Measurements from ENCODE around the gene CACNA2D4.

CACNA2D4 gene

DNA sequence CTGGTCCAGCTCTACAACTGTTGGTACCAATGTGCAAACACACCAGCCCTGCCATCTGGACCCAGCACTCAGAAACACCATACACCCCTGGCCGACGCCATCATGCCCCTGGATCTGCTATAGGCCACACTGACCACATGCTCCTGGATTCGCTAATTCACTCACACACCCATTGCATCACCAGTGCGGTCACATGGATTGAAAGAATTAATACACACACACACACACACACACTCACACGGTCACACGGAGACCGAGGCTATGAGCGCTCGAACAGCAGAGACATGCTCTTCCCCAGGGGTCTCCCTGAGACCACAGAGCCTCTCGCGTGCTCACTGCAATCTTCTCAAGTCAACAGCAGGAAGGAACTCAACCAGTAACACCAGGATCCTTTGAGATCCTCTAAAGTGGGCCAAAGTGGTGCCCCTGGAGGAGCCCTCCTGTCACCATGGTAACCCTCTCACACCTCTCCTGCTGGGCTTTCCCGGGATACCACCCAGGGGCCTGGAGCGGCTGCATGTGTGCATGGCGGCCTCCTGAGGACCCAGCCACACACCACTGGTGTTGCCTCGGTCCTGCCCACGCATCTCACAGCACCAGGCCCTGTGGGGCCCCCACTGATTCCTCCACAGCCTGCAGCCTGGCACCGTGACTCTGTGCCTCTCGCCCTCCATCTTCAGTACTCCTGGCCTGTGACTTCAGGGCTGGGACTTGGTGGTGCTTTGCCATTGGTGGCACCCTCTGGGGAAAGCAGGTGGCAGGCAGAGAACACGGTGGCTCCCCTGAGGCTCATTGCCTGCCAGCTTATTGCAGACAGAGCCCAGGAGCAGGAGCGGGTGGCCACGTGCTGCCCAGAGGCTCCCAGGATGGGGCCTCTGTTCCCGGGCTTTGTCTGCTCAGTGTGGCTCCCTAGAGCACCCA lies 83.0 kb downstream of the CACNA2D4 start:
- in situ Hi-C loops (cut with MboI; ENCODE audit: low sequenced_read_pairs): no loop called here

DNA sequence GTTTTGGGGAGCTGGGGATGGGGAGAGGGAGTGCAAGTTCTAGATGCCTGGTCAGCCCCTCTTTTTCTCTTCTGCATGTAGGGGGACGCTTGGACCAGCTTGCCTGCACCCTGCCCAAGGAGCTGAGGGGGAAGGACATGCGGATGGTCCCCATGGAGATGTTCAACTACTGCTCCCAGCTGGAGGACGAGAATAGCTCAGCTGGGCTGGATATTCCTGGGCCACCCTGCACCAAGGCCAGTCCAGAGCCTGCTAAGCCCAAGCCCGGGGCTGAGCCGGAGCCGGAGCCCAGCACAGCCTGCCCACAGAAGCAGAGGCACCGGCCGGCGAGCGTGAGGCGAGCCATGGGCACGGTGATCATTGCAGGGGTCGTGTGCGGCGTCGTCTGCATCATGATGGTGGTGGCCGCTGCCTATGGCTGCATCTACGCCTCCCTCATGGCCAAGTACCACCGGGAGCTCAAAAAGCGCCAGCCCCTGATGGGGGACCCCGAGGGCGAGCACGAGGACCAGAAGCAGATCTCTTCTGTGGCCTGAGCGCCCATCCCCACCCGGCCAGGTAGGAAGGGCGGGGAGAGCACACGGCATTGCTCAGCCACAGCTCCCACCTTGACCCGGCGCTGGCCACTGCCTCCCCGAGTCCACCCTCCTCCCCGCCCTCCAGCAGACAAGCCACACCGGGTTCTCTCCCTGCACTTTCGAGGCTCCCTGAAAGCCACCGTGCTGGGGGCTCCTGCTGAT lies 84.1 kb downstream of the CACNA2D4 start:
- in situ Hi-C loops (cut with MboI; ENCODE audit: low sequenced_read_pairs): no loop called here

DNA sequence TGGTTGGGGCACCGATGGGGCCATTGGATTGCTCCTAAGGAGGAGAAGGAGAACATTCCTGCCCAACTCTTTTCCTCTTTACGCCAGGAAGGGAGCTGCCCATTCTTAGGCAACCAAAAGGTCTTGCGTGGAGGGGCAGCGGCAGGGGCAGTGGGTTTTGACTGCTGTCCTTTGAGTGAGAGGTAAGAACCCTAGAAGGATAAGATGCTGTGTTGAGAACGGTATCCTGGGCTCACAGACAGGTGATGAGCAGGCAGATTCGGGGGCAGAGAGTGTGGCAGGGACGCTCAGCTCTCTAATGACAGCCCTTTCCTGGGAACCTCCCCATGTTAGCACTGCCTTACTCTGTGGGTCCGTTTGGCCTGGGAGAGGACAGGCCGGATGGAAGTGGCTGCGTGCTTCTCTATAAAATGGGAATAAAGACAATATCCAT lies 84.8 kb downstream of the CACNA2D4 start:
- in situ Hi-C loops (cut with MboI; ENCODE audit: low sequenced_read_pairs): no loop called here

DNA sequence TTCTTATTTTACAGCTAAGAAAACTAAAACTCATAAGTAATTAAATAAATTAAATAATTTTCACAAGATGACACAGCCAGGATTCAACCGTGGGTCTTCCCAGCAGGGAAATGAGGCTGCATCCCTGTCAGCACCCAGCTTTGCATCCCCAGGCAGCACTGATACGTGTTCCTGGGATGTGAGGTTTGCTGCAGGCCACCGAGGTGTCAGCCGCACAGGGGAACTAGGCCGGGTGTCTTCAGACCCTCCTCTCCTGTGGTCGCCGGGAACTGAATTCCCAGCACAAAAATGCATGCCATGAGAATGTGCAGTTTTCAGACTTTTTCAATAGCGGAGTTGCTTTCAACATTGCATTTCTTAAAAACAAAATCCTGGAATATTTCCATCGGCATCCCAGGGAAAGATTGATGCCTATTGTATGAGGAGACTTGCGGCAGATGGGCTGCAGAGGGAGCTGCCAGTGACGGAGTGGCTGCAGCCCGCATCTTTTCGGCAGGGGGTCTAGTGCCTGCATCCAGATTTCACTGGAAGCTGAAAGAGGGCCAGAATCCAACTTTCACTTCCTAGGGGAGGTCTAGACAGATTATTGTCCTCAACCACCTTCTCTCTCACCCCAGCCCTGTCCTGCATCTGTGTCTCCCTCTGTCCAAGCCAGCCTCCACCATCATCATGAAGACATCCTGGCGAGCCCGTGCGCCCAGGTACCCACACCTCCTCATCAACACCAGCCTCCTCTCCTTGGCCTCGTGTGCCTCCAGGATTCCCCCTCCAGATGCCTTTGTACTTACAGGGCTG lies 85.5 kb downstream of the CACNA2D4 start:
- in situ Hi-C loops (cut with MboI; ENCODE audit: low sequenced_read_pairs): no loop called here

DNA sequence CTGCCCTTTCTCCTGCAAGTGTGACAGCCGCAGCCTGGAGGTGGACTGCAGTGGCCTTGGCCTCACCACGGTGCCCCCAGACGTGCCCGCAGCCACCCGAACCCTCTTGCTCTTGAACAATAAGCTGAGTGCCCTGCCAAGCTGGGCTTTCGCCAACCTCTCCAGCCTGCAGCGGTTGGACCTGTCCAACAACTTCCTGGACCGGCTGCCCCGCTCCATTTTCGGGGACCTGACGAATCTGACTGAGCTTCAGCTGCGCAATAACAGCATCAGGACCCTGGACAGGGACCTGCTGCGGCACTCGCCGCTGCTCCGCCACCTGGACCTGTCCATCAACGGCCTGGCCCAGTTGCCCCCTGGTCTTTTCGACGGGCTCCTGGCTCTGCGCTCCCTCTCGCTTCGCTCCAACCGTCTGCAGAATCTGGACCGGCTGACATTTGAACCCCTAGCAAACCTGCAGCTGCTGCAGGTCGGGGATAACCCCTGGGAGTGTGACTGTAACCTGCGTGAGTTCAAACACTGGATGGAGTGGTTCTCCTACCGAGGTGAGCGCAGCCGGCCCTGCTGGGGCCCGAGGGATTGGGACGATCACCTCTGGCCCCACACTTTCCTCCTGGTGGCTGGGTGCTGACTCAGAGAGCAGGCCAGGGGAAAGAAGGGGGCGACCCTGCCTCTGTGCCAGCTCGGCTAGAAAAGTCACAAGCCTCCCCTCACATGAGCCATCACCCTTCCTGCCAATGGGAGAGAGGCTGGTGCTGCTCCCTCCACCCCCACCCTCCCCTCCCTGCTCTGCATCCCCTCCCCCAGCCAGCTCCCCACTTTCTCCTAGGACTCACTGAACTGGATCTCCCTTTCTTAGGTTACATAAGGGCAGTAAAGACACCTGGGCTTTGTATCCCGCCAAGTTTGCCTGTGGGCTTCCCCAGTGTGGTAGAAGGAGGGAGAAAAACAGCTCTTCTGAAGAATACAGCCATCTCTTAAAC lies 87.2 kb downstream of the CACNA2D4 start:
- in situ Hi-C loops (cut with MboI; ENCODE audit: low sequenced_read_pairs): no loop called here

DNA sequence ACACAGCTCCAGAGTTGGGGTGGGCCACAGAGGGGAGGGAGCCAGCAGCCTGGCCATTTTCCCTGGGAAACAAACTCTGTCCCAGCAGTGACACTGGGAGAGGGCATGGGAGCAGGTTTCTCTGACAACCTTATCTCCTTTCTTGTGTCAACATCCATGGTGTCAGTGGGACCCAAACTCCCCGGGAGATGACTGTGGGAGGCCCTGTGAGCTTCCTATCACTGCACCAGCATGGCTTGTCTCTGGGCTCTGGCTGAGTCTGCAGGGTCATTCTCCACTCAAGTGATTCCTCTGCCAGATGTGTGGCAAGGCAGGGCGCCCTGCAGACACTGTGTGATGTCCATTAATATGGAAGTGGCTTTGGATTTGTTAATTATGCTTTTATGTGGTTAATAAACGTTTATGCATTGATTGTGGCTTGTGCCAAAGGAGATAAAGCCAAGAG lies 88.0 kb downstream of the CACNA2D4 start:
- in situ Hi-C loops (cut with MboI; ENCODE audit: low sequenced_read_pairs): no loop called here

- in situ Hi-C loops (cut with MboI; ENCODE audit: low sequenced_read_pairs): no loop called here
Measured at GRCh38 chr12:1829306-1829900, 89.0 kb downstream of the CACNA2D4 start.

DNA sequence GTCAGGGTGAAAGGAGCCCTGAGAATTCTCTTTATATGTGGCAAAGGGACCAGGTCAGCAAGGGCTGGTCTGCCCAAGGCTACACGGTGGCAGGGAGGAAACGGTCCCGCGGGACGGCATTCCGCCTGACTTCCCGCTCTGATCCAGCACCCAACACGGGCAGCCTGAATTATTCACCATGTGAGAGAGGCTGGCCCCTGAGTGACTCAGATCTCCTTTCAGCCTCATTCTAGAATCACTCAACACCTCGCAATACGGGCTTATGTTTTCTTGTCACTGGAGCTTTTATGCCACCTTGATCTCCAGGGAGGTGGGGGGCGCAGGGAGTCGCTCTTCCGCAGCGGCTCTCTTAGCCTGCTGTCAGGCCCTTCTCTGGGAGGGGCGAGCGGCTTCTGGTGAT lies 89.6 kb downstream of the CACNA2D4 start:
- in situ Hi-C loops (cut with MboI; ENCODE audit: low sequenced_read_pairs): no loop called here

GRCh38 chr12:1827826-1828805 lies 90.3 kb downstream of the CACNA2D4 start:
- in situ Hi-C loops (cut with MboI; ENCODE audit: low sequenced_read_pairs): no loop called here

DNA sequence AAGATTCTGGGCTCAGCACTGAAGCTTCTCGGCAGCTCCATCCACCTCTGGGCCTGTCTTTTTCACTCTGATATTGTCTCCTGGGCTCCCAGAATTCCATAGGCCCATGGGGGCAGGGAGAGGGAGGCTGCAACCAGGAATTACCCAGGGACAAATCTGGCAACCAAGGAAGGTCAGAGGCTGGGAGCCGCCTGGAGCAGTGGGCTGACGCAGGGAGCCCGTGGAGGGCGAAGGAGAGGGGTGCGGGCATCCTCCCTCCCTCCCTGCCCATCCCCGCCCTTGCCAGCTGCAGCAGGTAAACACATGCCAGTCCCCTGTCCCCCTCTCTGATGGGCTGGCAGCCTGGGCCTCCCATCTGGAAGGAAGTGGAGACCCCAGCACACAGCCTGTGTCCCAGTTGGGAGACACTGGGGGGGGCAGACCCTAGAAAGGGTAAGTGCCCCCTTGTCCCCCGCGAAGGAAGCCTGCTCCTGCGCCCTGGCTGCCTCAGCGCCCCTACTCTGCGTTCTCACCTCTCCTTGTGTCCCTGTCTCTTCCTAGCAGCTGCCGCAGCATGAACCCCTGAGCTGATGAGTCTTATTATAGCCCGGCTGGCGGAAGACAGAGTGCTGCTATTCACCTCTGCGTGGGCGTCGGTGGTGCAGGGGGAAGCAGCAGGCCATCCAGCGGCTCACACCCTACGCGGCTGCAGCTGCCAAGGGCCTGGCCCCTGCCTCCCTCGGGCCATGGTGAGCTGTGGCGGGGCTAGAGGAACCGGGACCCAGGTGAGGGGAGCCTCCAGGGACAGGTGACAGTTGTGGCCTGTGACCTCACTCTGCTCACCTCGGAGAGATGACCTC lies 91.4 kb downstream of the CACNA2D4 start:
- in situ Hi-C loops (cut with MboI; ENCODE audit: low sequenced_read_pairs): no loop called here

- in situ Hi-C loops (cut with MboI; ENCODE audit: low sequenced_read_pairs): no loop called here
Measured at GRCh38 chr12:1826401-1826800, 92.1 kb downstream of the CACNA2D4 start.

DNA sequence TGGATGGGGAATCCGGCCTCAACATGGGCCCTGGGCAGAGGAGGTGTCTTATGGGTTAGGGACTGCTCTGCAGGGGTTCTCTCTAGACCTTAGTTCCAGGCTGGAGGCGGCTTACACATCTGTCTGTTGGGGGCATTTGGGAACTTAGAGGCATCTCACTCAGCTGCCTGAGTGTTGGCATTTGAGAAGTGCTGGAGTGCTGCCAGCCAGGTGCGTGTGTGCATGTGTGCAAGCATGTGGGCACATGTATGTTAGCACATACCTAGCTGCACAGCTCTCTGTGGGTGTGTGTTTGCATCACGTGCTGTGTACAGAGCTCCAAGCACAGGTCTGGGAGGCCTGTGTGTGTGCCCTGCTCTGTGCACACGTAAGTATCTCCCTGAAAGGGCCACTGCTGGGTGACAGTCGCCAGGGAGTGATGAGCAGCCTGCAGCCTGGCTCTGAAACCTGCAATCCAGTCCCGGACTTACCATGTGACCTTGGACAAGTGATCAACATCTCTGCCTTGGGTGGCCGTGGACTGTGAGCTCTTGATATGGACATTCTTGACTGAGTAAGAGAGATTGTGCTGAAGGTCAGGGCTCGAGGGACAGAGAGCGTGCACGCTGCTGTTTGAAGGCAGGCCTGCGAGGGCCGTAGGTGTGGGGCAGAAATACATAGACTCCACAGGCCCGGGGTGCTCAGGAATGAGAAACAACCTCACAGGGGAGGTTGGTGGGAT lies 92.9 kb downstream of the CACNA2D4 start:
- in situ Hi-C loops (cut with MboI; ENCODE audit: low sequenced_read_pairs): no loop called here

- in situ Hi-C loops (cut with MboI; ENCODE audit: low sequenced_read_pairs): no loop called here
Measured at GRCh38 chr12:1823237-1823636, 95.2 kb downstream of the CACNA2D4 start.

- in situ Hi-C loops (cut with MboI; ENCODE audit: low sequenced_read_pairs): no loop called here
Measured at GRCh38 chr12:1822699-1823098, 95.8 kb downstream of the CACNA2D4 start.

- in situ Hi-C loops (cut with MboI; ENCODE audit: low sequenced_read_pairs): no loop called here
Measured at GRCh38 chr12:1821805-1822204, 96.6 kb downstream of the CACNA2D4 start.

GRCh38 chr12:1820896-1821291 lies 97.6 kb downstream of the CACNA2D4 start:
- in situ Hi-C loops (cut with MboI; ENCODE audit: low sequenced_read_pairs): no loop called here
